HG03378 (cell line): ENCODE results near the gene DDX42.
A peak's percentile ranks its signal among the peaks of the same experiment; 100 is the strongest.
"Not testable (repeated sequence)": the region's sequence is repeated elsewhere in the genome, so short reads cannot be mapped to it uniquely, and the experiment has no call there.

Source experiments
- ATAC-seq: cut with Tn5 transposase; IDR thresholded peaks from one replicate; pipeline ENCODE4 v1.9.1; 2021; ENCODE audit warnings: mild to moderate bottlenecking, moderate library complexity; ENCODE audit not compliant: unreplicated experiment

Gene DDX42

DNA sequence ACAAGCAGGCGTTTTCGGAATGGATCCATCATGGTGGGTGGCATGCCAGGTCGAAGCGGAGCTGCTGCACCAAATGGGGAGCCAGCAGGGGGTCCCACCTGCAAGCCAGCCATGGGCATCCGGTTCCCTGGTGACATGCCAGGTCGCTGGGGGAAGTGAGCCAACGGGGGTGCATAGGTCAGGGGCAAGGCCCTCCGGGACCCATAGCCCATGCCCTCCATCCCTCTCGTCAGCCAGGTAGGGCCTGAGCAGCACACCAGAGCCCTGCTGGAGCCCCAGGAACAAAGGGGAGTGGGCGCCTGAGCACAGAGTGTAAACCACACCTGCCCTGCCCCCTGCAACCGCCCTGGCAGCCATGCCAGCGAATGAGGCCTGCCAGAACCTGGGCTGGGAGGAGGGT lies 63.5 kb downstream of the DDX42 start:
- ATAC-seq, result no peak

DNA sequence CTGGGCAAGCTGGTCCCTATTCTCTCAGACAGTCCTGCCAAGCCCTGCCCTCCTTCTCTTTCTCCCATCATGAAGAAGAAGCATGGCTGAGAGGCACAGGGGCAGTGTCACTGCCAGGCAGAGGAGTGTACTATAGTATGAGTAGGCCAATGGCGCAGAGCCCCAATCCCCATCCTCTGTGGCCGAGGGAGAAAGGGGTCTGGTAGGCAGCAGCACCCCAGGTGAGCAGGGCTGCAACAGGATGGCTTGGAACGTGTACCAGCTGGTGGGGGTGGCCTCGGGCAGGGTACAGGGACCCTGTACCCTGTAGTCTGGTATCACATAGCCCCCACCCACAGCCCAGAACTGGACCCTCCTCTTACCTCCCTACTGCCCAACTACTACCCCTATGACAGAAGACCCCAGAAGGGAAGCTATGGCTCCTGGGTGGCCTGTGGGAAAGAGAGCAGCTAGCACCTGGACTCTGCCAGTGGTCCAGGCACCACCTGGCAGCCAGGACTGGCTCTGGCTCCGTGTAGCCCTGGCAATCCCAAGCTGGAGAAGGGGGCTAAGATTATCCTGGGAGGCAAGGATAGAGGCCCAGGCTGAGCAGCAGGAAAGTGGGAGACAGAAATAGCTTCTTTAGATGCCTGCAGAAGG lies 64.1 kb downstream of the DDX42 start:
- no peak for ATAC-seq

- ATAC-seq, result no peak
These were observed 64.7 kb downstream of the DDX42 start for GRCh38 chr17:63838631-63839171.

GRCh38 chr17:63840591-63841349 lies 66.8 kb downstream of the DDX42 start:
- ATAC-seq, result no peak

DNA sequence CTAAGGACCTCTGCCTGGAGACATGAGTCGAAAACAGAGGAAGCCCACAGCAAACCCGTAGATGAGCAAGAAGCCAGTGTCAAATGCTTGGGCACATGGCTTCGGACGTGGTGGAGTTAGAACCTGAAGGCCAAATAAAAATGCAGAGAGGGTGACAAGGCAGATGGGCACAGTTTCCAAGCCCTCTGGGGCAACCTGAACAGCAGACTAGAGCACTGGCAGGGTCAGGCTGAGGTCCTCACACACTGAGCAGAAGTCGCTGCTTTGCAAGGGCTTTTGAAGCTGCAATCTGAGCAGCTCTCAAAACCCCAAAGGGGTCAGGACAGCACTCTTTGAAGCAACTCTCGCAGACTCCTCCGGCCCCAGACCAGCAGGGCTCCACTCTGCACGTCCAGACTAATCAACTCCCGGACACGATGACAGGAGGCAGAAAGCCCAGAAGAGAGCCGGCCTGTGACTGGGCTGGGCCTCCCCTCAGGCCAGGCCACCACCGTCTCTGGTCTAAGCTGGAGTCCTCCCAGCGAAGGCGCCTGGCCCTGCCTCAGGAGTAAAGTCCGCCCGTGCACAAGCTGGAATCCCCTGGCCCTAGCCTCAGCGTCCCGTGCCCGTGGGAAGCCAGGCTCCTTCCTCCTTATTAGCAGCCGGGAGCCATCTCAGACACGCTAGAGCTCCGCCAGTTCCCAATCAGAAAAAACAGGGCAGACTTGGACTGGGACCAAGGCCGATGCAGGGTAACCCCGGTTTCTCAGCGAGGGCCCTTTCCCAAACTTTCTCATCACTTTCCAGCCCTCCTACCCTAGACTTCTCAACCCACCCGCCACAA lies 67.6 kb downstream of the DDX42 start:
- no peak for ATAC-seq

GRCh38 chr17:63842173-63842539 lies 68.2 kb downstream of the DDX42 start:
- no peak for ATAC-seq

DNA sequence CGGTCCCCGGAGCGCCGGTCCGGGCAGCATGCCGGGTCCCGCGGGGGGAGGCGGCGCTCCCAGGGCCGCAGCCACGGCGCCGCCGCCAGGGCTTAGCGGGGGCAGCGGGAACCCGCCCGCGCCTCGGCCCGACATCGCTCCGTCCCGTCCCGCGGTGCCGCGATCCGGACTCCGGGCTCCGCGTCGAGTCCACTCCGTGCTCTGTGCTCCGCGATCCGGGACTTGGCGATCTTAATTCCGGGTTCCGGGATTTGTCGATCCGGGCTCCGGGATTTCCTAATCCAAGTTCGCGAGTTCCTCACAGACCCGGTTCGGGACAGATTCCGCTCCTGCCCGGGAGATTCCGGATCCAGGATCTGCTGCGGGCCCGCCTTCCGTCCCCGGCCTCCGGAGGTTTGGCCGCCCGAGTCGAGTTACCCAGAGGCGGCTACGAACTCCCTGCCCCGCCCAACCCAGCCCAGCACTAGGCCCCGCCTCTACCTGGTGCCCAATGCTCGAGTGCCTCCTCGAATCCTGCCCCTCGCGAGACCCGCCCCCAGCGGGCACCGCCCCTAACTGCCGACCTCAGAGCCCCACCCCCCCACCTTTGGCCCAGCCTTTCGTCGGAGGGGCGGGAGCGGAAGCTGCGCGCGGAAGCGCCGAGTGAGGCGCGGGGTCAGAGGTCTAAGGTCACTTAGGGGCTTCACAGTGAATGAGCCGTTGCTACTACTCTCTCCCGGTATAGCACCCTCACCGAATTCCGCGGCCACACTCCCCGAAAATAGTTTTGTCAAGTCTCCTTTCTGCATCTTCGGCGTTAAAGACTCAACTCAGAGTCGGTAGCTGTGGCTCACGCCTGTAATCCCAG lies 68.8 kb downstream of the DDX42 start, which contains the start of gene SMARCD2:
SMARCD2 (minus strand) TSS at position 146 of the 847 bp plus-strand sequence; CDS start at position 135, 11 bp downstream.
- ATAC-seq, result peak; percentile 61

DNA sequence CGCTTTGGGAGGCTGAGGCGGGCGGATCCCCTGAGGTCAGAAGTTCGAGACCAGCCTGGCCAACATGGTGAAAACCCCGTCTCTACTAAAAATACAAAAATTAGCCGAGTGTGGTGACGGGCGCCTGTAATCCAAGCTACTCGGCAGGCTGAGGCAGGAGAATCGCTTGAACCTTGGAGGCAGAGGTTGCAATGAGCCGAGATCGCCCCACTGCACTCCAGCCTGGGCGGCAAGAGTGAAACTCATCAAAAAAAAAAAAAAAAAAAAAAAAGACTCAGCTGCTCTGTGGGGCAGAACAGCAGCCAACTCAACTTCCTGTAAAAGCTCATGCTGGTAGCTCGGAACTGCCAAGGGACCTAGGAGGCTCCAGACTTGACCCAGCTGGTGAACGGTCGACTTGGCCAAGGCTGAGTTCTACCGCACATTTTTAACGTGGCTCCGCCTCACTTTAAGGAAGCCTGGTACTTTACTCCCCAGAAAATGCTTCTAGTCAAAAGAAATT lies 69.5 kb downstream of the DDX42 start:
- not testable (repeated sequence) for ATAC-seq

DNA sequence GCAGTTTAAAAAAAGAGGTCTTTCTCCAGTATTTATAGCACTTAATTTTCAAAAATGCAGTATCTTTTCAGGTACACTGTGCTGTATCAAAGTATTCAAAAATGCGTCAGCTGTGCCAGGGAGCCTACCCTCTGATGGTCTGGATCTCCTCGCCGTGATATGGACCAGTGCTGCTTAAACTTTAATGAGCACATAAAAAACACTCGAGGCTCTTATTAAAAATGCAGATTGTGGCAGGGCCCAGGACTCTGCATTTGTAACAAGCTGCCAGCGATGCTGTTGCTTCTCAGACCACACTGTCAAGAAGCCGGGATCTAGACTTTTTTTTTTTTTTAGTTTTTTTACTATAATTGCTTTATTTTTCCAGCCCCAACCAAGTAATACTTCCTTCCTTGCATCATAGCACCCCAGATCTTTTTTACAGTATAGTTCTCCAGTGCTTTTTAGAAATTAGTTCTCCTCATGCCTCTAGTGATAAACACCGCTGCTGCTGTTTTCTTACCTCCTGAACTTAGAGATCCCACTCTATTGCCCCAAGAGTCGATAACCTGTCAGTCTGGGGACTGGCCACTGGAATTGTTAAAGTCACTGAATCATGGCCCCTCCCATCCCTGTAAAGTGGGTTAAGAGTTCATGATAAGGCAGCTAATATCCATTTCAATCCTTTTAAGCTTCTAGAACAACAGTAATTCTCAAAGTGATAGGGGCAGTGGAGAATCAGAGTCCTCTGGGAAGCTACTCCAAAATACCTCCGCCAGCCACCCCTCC lies 70.1 kb downstream of the DDX42 start:
- no peak for ATAC-seq

DNA sequence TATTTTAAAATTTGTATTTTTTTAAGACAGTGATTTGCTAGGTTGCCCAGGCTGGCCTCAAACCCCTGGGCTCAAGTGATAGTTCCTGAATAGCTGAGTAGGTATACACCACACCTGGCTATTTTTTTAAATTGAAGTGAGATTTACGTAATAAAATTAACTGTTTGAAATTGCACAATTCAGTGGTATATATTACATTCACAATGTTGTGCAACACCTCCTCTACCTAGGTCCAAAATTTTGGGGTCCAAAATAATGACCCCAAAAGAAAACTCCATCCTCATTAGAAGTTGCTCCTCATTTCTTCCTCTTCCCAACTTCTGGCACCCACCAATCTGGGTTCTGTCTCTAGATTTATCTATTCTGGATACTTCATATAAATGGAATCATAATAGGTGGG lies 71.5 kb downstream of the DDX42 start:
- ATAC-seq, result no peak

- no peak for ATAC-seq
These were observed 73.7 kb downstream of the DDX42 start for GRCh38 chr17:63847525-63848249.

- ATAC-seq, result peak; percentile 67
These were observed 75.1 kb downstream of the DDX42 start for GRCh38 chr17:63848834-63849689.

- no peak for ATAC-seq
These were observed 76.4 kb downstream of the DDX42 start for GRCh38 chr17:63850401-63850800.

DNA sequence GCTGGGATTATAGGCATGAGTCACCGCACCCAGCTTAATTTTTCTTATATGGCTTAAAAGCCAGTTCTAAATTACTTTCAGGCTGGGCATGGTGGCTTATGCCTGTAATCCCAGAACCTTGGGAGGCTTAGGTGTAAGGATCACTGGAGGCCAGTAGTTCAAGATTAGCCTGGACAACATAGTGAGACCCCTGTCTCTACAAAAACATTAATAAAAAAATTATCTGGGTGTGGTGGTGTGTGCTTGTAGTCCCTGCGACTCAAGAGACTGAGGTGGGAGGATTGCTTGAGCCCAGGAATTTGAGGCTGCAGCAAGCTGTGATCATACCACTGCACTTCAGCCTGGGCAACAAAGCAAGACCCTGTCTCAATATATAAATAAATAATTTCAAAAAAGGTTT lies 79.3 kb downstream of the DDX42 start:
- ATAC-seq, result no peak

GRCh38 chr17:63854709-63855108 lies 80.7 kb downstream of the DDX42 start:
- no peak for ATAC-seq

- ATAC-seq, result no peak
These were observed 81.2 kb downstream of the DDX42 start for GRCh38 chr17:63855185-63855584.

DNA sequence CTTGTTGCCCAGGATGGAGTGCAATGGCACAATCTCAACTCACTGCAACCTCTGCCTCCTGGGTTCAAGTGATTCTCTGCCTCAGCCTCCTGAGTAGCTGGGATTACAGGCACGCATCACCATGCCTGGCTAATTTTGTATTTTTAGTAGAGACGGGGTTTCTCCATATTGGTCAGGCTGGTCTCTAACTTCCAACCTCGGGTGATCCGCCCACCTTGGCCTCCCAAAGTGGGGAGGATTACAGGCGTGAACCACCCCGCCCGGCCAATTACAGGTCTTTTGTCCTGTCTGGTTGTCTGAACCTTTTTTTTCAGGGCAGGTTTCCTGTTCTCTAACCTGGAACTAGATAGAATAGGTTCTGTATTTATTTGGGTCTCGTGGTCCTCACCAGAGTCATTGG lies 82.5 kb downstream of the DDX42 start:
- ATAC-seq, result not testable (repeated sequence)

DNA sequence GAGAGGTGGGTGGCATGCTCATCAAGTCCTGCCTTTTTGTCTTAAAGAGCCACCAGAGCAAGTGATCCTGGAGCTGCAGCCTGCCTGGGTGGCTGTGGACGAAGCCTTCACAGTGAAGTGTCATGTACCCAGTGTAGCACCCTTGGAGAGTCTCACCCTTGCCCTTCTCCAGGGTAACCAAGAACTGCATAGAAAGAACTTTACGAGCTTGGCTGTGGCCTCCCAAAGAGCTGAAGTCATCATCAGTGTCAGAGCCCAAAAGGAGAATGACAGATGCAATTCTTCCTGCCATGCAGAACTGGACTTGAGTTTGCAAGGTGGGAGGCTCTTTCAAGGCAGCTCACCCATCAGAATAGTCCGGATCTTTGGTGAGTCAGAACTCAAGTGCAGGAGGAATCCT lies 85.3 kb downstream of the DDX42 start:
- no peak for ATAC-seq
